ENCODE measurements around the gene VGF.

The VGF gene

GRCh38 chr7:101172854-101173751, 7.7 kb upstream of the VGF start:
- DNase-seq: no peak
- no peaks in the 10 kb centered on the region for H3K36me3 Mint-ChIP-seq (ENCODE audit: low read depth)
- H3K9me3 Mint-ChIP-seq: no peaks in the 10 kb centered on the region
- no peak overlapping the region for H3K4me3 Mint-ChIP-seq
- H3K27ac Mint-ChIP-seq: no peak overlapping the region
- H3K4me1 Mint-ChIP-seq (ENCODE audit: low read depth): peaks cover 56% of the 10 kb centered on the region
- peaks cover 93% of the 10 kb centered on the region for H3K27me3 Mint-ChIP-seq

- peaks cover 93% of the 10 kb centered on the region for H3K27me3 Mint-ChIP-seq
- DNase-seq: no peak
- H3K9me3 Mint-ChIP-seq: no peaks in the 10 kb centered on the region
- peaks cover 61% of the 10 kb centered on the region for H3K4me1 Mint-ChIP-seq (ENCODE audit: low read depth)
- peak overlapping the region; percentile 8 for H3K4me3 Mint-ChIP-seq
- no peaks in the 10 kb centered on the region for H3K36me3 Mint-ChIP-seq (ENCODE audit: low read depth)
- no peak overlapping the region for H3K27ac Mint-ChIP-seq
These were observed 6.9 kb upstream of the VGF start for GRCh38 chr7:101172005-101172853.

DNA sequence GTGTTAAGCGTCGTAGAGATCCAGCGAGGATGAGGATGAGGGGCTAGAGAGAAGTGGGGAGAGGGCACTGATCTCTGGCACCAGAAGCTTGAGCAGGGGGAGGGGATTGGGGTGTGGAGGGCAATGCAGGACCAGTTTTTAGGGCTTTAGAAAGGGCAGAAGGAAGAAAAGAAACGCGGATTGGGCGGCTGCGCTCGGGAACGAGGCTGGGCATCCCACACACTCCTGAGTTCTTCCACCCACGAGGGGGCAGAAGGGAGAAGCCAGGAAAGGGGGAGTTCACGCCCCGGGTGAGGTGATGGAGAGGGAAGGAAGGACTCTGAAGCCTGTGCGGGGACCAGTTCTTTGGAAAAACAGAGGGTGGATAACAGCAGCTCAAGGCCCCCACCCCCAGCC, 6.1 kb upstream of the VGF start:
- H3K27ac Mint-ChIP-seq: no peak overlapping the region
- no peaks in the 10 kb centered on the region for H3K36me3 Mint-ChIP-seq (ENCODE audit: low read depth)

GRCh38 chr7:101170617-101171441, 5.5 kb upstream of the VGF start:
- H3K9me3 Mint-ChIP-seq: no peaks in the 10 kb centered on the region
- H3K4me1 Mint-ChIP-seq (ENCODE audit: low read depth): peaks cover 72% of the 10 kb centered on the region
- DNase-seq: no peak
- no peaks in the 10 kb centered on the region for H3K36me3 Mint-ChIP-seq (ENCODE audit: low read depth)
- H3K4me3 Mint-ChIP-seq: no peak overlapping the region
- no peak overlapping the region for H3K27ac Mint-ChIP-seq
- peaks cover 93% of the 10 kb centered on the region for H3K27me3 Mint-ChIP-seq

More for the DNA sequence above, 6.1 kb upstream of the VGF start:
- Mint-ChIP-seq H3K9me3 (no peaks in the 10 kb centered on the region), H3K27me3 (peaks cover 92% of the 10 kb centered on the region), H3K4me3 (no peak overlapping the region), H3K4me1 (ENCODE audit: low read depth) (peaks cover 67% of the 10 kb centered on the region)
- DNase-seq: no peak

DNA sequence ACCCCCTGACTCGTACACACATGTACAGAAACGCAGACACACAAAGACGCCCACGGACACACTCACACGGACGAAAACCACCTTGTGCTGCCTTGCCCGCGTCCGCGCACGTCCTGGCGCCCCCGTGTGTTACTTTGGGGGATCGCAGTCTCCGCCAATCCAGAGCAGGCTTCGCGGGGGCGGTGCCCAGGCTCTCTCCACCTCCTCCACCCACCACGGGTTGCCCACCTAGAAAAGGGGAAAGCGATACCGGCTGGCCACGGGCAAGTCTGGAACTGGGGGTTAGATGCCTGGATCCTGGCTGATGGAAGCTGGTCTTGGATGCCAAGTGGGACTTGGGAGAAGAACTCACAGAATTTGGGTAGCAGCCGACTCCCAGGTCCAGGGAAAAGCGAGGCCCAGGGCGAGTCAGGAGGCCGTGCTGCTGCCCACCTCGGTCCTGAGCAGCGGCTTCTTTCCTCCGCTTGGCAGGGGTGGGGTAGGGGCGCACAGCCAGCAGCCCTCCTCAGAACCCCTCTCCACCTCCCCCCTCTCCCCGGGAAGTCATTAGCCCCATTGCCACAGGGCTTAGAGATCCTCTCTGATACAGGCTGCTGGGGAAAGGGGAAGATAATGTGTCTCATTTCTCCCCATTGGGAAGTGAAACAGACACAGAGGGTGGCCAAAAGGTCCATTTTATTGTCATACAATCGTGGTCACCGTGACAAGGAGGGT, 4.6 kb upstream of the VGF start:
- DNase-seq: peak; percentile 89
- peaks cover 93% of the 10 kb centered on the region for H3K27me3 Mint-ChIP-seq
- no peaks in the 10 kb centered on the region for H3K36me3 Mint-ChIP-seq (ENCODE audit: low read depth)
- H3K4me1 Mint-ChIP-seq (ENCODE audit: low read depth): peaks cover 79% of the 10 kb centered on the region
- H3K9me3 Mint-ChIP-seq: no peaks in the 10 kb centered on the region
- no peak overlapping the region for H3K27ac Mint-ChIP-seq
- H3K4me3 Mint-ChIP-seq: peak overlapping the region; percentile 60

DNA sequence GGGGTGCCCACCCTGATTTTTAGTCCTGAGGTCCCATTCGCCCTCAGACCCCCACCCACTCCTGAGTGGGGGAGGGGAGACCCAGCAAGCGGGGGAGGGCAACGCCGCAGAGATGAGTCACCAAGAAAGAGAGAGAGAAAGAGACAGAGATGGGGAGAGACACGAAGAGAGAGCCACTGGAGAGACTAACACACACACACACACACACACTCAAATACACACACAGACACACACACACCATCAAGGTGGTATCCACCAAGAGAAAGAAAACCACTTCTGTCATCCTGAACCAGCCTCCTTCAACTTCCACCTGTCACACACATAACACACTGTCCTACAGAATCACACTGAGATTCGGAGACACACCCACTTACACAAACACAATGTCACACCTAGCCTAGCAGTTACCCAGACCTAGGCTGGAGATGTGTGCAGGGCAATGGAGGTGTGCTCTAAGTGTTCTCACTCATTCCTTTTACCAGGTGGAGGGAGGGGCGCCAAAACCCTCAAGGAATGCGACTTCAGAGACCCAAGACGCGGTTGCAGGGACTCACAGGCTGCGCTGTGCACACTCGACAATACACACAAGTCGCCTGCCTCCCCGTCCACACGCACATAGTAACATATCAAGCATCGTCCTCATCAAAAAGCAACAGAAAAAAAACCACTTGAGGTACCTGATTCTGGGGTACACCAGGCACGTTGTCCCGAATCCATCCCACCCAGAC, 3.9 kb upstream of the VGF start:
- H3K9me3 Mint-ChIP-seq: no peaks in the 10 kb centered on the region
- peak overlapping the region; percentile 60 for H3K4me3 Mint-ChIP-seq
- peak overlapping the region; percentile 17 for H3K27ac Mint-ChIP-seq
- no peak for DNase-seq
- peaks cover 92% of the 10 kb centered on the region for H3K27me3 Mint-ChIP-seq
- H3K4me1 Mint-ChIP-seq (ENCODE audit: low read depth): peaks cover 81% of the 10 kb centered on the region
- no peaks in the 10 kb centered on the region for H3K36me3 Mint-ChIP-seq (ENCODE audit: low read depth)

GRCh38 chr7:101168412-101169049, 3.2 kb upstream of the VGF start:
- H3K36me3 Mint-ChIP-seq (ENCODE audit: low read depth): no peaks in the 10 kb centered on the region
- no peak overlapping the region for H3K27ac Mint-ChIP-seq
- no peaks in the 10 kb centered on the region for H3K9me3 Mint-ChIP-seq
- peaks cover 76% of the 10 kb centered on the region for H3K4me1 Mint-ChIP-seq (ENCODE audit: low read depth)
- H3K4me3 Mint-ChIP-seq: no peak overlapping the region
- no peak for DNase-seq
- peaks cover 87% of the 10 kb centered on the region for H3K27me3 Mint-ChIP-seq

- Mint-ChIP-seq H3K9me3 (no peaks in the 10 kb centered on the region), H3K4me3 (no peak overlapping the region), H3K36me3 (ENCODE audit: low read depth) (no peaks in the 10 kb centered on the region), H3K4me1 (ENCODE audit: low read depth) (peaks cover 72% of the 10 kb centered on the region), H3K27ac (no peak overlapping the region), H3K27me3 (peaks cover 83% of the 10 kb centered on the region)
- no peak for DNase-seq
These were observed 2.5 kb upstream of the VGF start for GRCh38 chr7:101167645-101168411.

- no peak overlapping the region for H3K27ac Mint-ChIP-seq
These were observed 1.7 kb upstream of the VGF start for GRCh38 chr7:101166909-101167644.

DNA sequence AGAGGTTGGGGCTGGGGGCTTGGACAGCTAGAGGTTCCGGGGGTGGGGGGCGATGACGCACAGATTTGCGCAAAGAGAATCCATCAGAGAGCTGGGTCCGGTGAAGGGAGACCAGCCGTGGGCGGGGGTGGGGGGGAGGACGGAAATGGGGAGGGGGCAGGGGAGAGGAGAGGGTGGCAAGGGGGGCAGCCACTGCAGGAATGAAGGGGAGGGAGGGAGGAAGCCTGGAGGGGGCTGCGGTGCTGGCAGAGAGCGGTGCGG, 1.2 kb upstream of the VGF start:
- Mint-ChIP-seq H3K36me3 (ENCODE audit: low read depth) (peaks cover under 1% of the 10 kb centered on the region), H3K27ac (no peak overlapping the region), H3K27me3 (peaks cover 79% of the 10 kb centered on the region), H3K4me1 (ENCODE audit: low read depth) (peaks cover 68% of the 10 kb centered on the region), H3K9me3 (no peaks in the 10 kb centered on the region), H3K4me3 (no peak overlapping the region)
- no peak for DNase-seq

More at GRCh38 chr7:101166909-101167644, 1.7 kb upstream of the VGF start:
- Mint-ChIP-seq H3K36me3 (ENCODE audit: low read depth) (no peaks in the 10 kb centered on the region), H3K9me3 (no peaks in the 10 kb centered on the region), H3K4me1 (ENCODE audit: low read depth) (peaks cover 73% of the 10 kb centered on the region), H3K27me3 (peaks cover 83% of the 10 kb centered on the region), H3K4me3 (no peak overlapping the region)
- no peak for DNase-seq

GRCh38 chr7:101165958-101166647, 734 bp upstream of the VGF start:
- Mint-ChIP-seq H3K4me1 (ENCODE audit: low read depth) (peaks cover 63% of the 10 kb centered on the region), H3K9me3 (no peaks in the 10 kb centered on the region), H3K36me3 (ENCODE audit: low read depth) (peaks cover 4% of the 10 kb centered on the region), H3K4me3 (peak overlapping the region; percentile 70), H3K27ac (no peak overlapping the region), H3K27me3 (peaks cover 79% of the 10 kb centered on the region)
- DNase-seq: no peak

Data from activated T-cell treated with anti-CD3 and anti-CD28 coated beads, Interleukin-2, amount 50 U/mL, for 24 hours (primary cell).